Measurements from ENCODE around the gene TMF1. TPM values are rescaled to one million over a fixed set of nuclear protein-coding genes. Genes with fewer than 3 reads are reported as not detected.

TMF1 gene
- total and polyA plus RNA-seq, 3 donors from 2014 or later: 30.6 to 67.7 (median 37.4) TPM

- TF ChIP-seq, protein P1, sequence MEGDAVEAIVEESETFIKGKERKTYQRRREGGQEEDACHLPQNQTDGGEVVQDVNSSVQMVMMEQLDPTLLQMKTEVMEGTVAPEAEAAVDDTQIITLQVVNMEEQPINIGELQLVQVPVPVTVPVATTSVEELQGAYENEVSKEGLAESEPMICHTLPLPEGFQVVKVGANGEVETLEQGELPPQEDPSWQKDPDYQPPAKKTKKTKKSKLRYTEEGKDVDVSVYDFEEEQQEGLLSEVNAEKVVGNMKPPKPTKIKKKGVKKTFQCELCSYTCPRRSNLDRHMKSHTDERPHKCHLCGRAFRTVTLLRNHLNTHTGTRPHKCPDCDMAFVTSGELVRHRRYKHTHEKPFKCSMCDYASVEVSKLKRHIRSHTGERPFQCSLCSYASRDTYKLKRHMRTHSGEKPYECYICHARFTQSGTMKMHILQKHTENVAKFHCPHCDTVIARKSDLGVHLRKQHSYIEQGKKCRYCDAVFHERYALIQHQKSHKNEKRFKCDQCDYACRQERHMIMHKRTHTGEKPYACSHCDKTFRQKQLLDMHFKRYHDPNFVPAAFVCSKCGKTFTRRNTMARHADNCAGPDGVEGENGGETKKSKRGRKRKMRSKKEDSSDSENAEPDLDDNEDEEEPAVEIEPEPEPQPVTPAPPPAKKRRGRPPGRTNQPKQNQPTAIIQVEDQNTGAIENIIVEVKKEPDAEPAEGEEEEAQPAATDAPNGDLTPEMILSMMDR (IDR thresholded peaks at IDR 0.05): no peak
- no peak for TF ChIP-seq POLR2A (IDR thresholded peaks at IDR 0.05)
- intact Hi-C loops (cut with DNase I; ENCODE audit: low total_unique reads): no loop called here
- peak; percentile 57 for DNase-seq
- WGBS, 2 donors: 0% methylated on average over 15 to 26 of the region's 26 CpGs
- Histone ChIP-seq H3K4me1 (peaks cover 41% of the 10 kb centered on the region), H3K4me3 (peak overlapping the region; percentile 77 to 83), H3K9me3 (no peaks in the 10 kb centered on the region), H3K27me3 (no peaks in the 10 kb centered on the region), H3K27ac (peak overlapping the region; percentile 82 to 84), H3K36me3 (ENCODE audit: low read depth, missing control alignments) (no peaks in the 10 kb centered on the region)
These were observed 33.2 kb upstream of the TMF1 start for GRCh38 chr3:69085168-69085832.

DNA sequence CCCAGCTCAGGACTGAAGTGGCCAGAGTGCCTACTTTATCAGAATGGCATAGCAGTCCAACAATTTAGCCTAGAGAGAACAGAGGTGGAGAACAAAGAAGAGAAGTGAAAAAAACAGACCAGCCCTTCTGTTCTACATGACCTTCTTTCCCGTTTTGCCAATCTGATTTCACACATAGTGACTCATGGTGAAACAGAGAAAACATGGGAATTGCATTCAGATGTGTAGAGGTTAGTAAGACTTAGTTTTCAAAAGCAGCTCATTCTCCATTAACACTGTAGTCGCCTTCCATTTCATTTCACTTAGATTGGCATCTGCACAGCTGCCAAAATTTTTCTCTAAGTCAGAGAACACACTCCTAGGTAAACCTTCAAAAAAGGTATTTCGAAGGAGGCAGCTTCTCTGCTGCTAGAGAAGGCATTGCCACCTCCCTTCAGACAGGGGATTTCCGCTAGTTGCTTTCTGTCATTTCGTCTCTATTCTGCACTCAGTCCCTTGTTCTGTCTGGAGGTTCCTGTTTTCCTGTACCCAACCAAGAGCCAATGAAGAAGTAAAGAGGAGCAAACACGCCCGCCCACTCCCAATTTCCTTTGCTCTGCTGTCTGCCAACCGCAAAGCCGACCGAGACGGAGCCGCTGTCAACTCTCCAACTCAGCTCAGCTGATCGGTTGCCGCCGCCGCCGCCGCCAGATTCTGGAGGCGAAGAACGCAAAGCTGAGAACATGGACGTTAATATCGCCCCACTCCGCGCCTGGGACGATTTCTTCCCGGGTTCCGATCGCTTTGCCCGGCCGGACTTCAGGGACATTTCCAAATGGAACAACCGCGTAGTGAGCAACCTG lies 32.4 kb upstream of the TMF1 start, which contains the start of gene ARL6IP5:
Gene ARL6IP5, plus strand, starts transcription at position 612 of the 842 bp plus-strand sequence. Its CDS starts 111 bp downstream, at position 723.
- Histone ChIP-seq H3K27ac (peak within 1 kb of the TSS; percentile 82 to 84), H3K4me1 (peaks cover 41% of the 10 kb centered on the region), H3K4me3 (peak within 1 kb of the TSS; percentile 77 to 83), H3K36me3 (ENCODE audit: low read depth, missing control alignments) (no peaks in the 10 kb centered on the region), H3K9me3 (no peaks in the 10 kb centered on the region), H3K27me3 (no peaks in the 10 kb centered on the region)
- intact Hi-C loops (cut with DNase I; ENCODE audit: low total_unique reads): no loop called here
- TF ChIP-seq POLR2A (IDR thresholded peaks at IDR 0.05): peak; percentile 4
- TF ChIP-seq, protein P1 (IDR thresholded peaks at IDR 0.05): no peak
- 3 to 12% methylated on average over 5 to 32 of the region's 32 CpGs for WGBS, 2 donors
- peak; percentile 97 for DNase-seq

- H3K9me3 ChIP-seq: no peaks in the 10 kb centered on the region
- H3K4me1 ChIP-seq: peaks cover 41% of the 10 kb centered on the region
- intact Hi-C loops (cut with DNase I; ENCODE audit: low total_unique reads): no loop called here
- TF ChIP-seq POLR2A (IDR thresholded peaks at IDR 0.05): no peak
- TF ChIP-seq, protein P1 (IDR thresholded peaks at IDR 0.05): no peak
- no peaks in the 10 kb centered on the region for H3K27me3 ChIP-seq
- H3K27ac ChIP-seq: peak overlapping the region in 1 of 2 donors; percentile 46
- H3K4me3 ChIP-seq: no peak overlapping the region
- no peaks in the 10 kb centered on the region for H3K36me3 ChIP-seq (ENCODE audit: low read depth, missing control alignments)
- DNase-seq: peak; percentile 39
These were observed 30.7 kb upstream of the TMF1 start for GRCh38 chr3:69082805-69083204.

DNA sequence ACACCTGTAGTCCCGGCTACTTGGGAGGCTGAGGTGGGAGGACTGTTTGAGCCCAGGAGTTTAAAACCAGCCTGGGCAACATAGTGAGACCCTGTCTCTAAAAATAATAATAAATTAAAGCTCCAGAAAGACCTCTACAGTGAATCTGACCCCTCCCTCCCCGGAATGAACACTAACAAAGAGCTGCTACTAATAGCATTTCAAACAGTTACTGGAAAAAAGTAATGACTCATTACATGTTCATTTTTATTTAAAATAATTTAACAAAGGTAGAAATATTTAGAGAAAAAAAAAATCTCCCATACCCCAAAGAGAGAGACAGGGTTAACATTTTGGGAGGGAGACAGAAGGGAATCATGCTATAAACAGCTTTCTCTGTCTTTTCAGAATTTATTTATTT lies 30.2 kb upstream of the TMF1 start:
- Histone ChIP-seq H3K4me3 (no peak overlapping the region), H3K36me3 (ENCODE audit: low read depth, missing control alignments) (no peaks in the 10 kb centered on the region), H3K27me3 (no peaks in the 10 kb centered on the region), H3K27ac (peak overlapping the region in 1 of 2 donors; percentile 46), H3K4me1 (peaks cover 36% of the 10 kb centered on the region), H3K9me3 (no peaks in the 10 kb centered on the region)
- 80 to 83% methylated on average over 2 of the region's 2 CpGs for WGBS, 2 donors
- no peak for TF ChIP-seq POLR2A (IDR thresholded peaks at IDR 0.05)
- TF ChIP-seq, protein P1 (IDR thresholded peaks at IDR 0.05): no peak
- intact Hi-C loops (cut with DNase I; ENCODE audit: low total_unique reads): no loop called here
- DNase-seq: no peak

All from testis (tissue), 3 donors.